ENCODE results near the gene CCDC30.

DNA sequence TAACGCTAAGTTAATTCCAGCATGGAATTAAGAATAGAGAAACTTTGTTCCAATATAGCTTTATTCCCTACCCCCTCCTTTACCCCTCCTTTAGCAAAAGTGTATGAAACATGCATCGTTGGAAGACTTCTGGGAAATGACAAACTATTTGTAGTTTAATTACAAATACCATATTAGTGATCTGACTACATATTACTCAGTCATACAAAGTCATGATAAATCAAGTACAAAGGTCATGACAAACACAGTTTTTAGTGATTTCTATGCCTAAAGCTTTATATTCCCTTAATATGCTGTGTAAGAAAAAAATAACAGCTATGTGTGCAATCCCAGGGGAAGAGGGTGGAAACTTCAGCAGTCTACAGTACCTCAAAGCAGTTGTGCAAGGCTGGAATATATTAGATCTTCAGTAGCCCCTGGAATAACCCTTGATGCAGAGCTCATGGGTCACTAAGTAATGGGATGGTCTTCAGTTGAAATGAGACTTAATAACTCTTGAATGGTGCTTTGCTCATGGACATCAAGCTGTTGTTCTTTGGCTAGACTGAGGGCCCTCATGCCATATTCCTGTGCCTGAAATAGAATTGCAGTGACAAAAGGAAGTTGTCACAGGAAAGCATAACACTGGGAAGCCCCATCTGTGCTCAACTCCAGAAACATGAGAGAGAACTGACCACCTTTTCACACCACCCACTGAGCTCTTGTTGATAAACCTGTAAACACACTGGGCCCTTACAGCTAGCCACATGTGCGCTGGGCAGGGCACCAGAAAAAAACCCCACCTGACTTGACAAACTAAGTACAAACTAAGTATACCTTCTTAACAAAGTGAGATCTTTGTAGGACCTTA lies 32.6 kb upstream of the CCDC30 start:
- TF ChIP-seq, protein P1, sequence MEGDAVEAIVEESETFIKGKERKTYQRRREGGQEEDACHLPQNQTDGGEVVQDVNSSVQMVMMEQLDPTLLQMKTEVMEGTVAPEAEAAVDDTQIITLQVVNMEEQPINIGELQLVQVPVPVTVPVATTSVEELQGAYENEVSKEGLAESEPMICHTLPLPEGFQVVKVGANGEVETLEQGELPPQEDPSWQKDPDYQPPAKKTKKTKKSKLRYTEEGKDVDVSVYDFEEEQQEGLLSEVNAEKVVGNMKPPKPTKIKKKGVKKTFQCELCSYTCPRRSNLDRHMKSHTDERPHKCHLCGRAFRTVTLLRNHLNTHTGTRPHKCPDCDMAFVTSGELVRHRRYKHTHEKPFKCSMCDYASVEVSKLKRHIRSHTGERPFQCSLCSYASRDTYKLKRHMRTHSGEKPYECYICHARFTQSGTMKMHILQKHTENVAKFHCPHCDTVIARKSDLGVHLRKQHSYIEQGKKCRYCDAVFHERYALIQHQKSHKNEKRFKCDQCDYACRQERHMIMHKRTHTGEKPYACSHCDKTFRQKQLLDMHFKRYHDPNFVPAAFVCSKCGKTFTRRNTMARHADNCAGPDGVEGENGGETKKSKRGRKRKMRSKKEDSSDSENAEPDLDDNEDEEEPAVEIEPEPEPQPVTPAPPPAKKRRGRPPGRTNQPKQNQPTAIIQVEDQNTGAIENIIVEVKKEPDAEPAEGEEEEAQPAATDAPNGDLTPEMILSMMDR (IDR thresholded peaks at IDR 0.05): no peak
- no peak for TF ChIP-seq POLR2A (IDR thresholded peaks at IDR 0.05)
